HCT116 (cell line): ENCODE data around the gene TFB1M. TPM values are rescaled to one million over a fixed set of nuclear protein-coding genes. Genes with fewer than 3 reads are reported as not detected.

Experiments
- ATAC-seq: fragments of 200-7000 bp; cut with Tn5 transposase; 2 replicates; pipeline ENCODE4 v1.9.1; 2020; ENCODE audit warnings: mild to moderate bottlenecking, moderate library complexity
- BruUV-seq: library from RNA; stranded (reverse); fragments of 400-500 nt; replicated peaks from 2 replicates; lab custom pipeline; 2021; lab: Mats Ljungman, UMichigan
- CTCF ChIA-PET: fragments of 300-600 bp; sonication (Branson Sonifier 250); formaldehyde crosslinking; loops from one replicate; lab custom pipeline; 2021; ENCODE audit warnings: antibody characterized with exemption; lab: Charles Lee
- POLR2A ChIA-PET: fragments of 300-600, 350-600 bp; sonication (Branson Sonifier 250); formaldehyde crosslinking; loops from one replicate; lab custom pipeline; 2021; ENCODE audit warnings: antibody characterized with exemption; lab: Charles Lee
- RAD21 ChIA-PET, 2 experiments: fragments of 300-600 bp; sonication (Branson Sonifier 250); formaldehyde crosslinking; loops; one replicate each; lab custom pipeline; 2023; ENCODE audit warnings: low total read pairs in 2 of 2; ENCODE audit not compliant: uncharacterized antibody in 2 of 2, unreplicated experiment in 2 of 2, low non-redundant PET in 1 of 2; lab: Charles Lee
- DNase-seq: peaks from one replicate; pipeline ENCODE4 v3.0.0-alpha.2; 2010; ENCODE audit warnings: low read depth, low spot score
- H2AFZ ChIP-seq: fragments of 200-600 bp; shearing (Covaris generic), sonication (generic); 2 replicates; pipeline ENCODE4 v1.6.1; 2017; ENCODE audit warnings: low read depth, mixed run types, mixed read lengths, antibody characterized with exemption, low read length; ENCODE audit not compliant: poor library complexity, severe bottlenecking
- H3K27ac ChIP-seq: 2 replicates; pipeline ENCODE4 v1.5.1; 2012; ENCODE audit warnings: low read depth, low read length
- H3K27me3 ChIP-seq: fragments of 200-600 bp; sonication (generic); 2 replicates; pipeline ENCODE4 v1.6.1; 2016; ENCODE audit warnings: mixed run types, low read length, mixed read lengths; ENCODE audit not compliant: insufficient read depth
- H3K36me3 ChIP-seq, 2 experiments: fragments of 200-500 bp in 1 of 2; fragments of 200-600 bp in 1 of 2; sonication (Bioruptor generic) in 1 of 2; sonication (generic) in 1 of 2; 2 replicates each; pipeline versions ENCODE4 v1.5.1 to v1.6.1; 2014 to 2016; ENCODE audit warnings: low read length in 2 of 2, inconsistent platforms in 1 of 2, mixed read lengths in 1 of 2, mixed run types in 1 of 2; ENCODE audit not compliant: insufficient read depth in 2 of 2, control insufficient read depth in 1 of 2
- H3K4me1 ChIP-seq, 2 experiments: fragments of 200-600 bp in 1 of 2; sonication (generic) in 1 of 2; 2 replicates each; pipeline versions ENCODE4 v1.5.1 to v1.6.1; 2012 to 2017; ENCODE audit warnings: low read length in 2 of 2, inconsistent platforms in 1 of 2, mild to moderate bottlenecking in 1 of 2, mixed read lengths in 1 of 2, mixed run types in 1 of 2, moderate library complexity in 1 of 2; ENCODE audit not compliant: insufficient read depth in 2 of 2, control insufficient read depth in 1 of 2
- H3K4me2 ChIP-seq: fragments of 200-600 bp; sonication (generic); 2 replicates; pipeline ENCODE4 v1.6.1; 2017; ENCODE audit warnings: mixed run types, low read length, mixed read lengths
- H3K4me3 ChIP-seq, 2 experiments: fragments of 200-600 bp in 1 of 2; sonication (generic) in 1 of 2; replicated peaks in 1 of 2; 2 replicates each; pipeline ENCODE4 v1.5.1; 2011 to 2016; ENCODE audit warnings: low read length in 2 of 2, control low read depth in 1 of 2, low read depth in 1 of 2, mild to moderate bottlenecking in 1 of 2, mixed read lengths in 1 of 2, mixed run types in 1 of 2
- H3K79me2 ChIP-seq: fragments of 200-600 bp; sonication (generic); 2 replicates; pipeline ENCODE4 v1.6.1; 2017; ENCODE audit warnings: mild to moderate bottlenecking, mixed run types, low read length, moderate library complexity, mixed read lengths; ENCODE audit not compliant: insufficient read depth
- H3K9ac ChIP-seq: fragments of 200-600 bp; sonication (generic); 2 replicates; pipeline ENCODE4 v1.6.1; 2016; ENCODE audit warnings: low read length, mixed read lengths
- H3K9me2 ChIP-seq: fragments of 200-600 bp; sonication (generic), shearing (Covaris generic); 2 replicates; pipeline ENCODE4 v1.6.1; 2017; ENCODE audit warnings: mixed run types, mild to moderate bottlenecking, moderate library complexity; ENCODE audit not compliant: insufficient read depth
- H3K9me3 ChIP-seq, 2 experiments: fragments of 200-500 bp in 1 of 2; fragments of 200-600 bp in 1 of 2; sonication (Bioruptor generic) in 1 of 2; sonication (generic) in 1 of 2; 2 replicates each; pipeline ENCODE4 v1.6.1; 2014 to 2017; ENCODE audit warnings: low read length in 2 of 2, mixed read lengths in 2 of 2, inconsistent platforms in 1 of 2, low read depth in 1 of 2, mild to moderate bottlenecking in 1 of 2, mixed run types in 1 of 2, moderate library complexity in 1 of 2; ENCODE audit not compliant: control insufficient read depth in 1 of 2, insufficient read depth in 1 of 2
- H4K20me1 ChIP-seq: fragments of 200-600 bp; sonication (generic), shearing (Covaris generic); 2 replicates; pipeline ENCODE4 v1.6.1; 2017; ENCODE audit warnings: mixed run types, mild to moderate bottlenecking, moderate library complexity; ENCODE audit not compliant: insufficient read depth
- CEBPB ChIP-seq: IDR thresholded peaks from 2 replicates; pipeline ENCODE4 v1.6.1; 2012; ENCODE audit warnings: low read depth
- EGR1 ChIP-seq: IDR thresholded peaks from 2 replicates; pipeline ENCODE4 v1.6.1; 2012; ENCODE audit warnings: low read depth
- ELF1 ChIP-seq: IDR thresholded peaks from 2 replicates; pipeline ENCODE4 v1.6.1; 2012; ENCODE audit warnings: low read depth, borderline replicate concordance
- EZH2 ChIP-seq: fragments of 200-600 bp; sonication (generic); IDR thresholded peaks from 2 replicates; pipeline ENCODE4 v1.6.1; 2017; ENCODE audit warnings: antibody characterized with exemption, mixed run types
- EZH2phosphoT487 ChIP-seq: fragments of 200-600 bp; IDR thresholded peaks from 2 replicates; pipeline ENCODE4 v1.6.1; 2018; ENCODE audit warnings: antibody characterized with exemption, borderline replicate concordance
- FOSL1 ChIP-seq: IDR thresholded peaks from 2 replicates; pipeline ENCODE4 v1.6.1; 2012; ENCODE audit warnings: low read depth
- JUND ChIP-seq: IDR thresholded peaks from 2 replicates; pipeline ENCODE4 v1.6.1; 2012
- SIN3A ChIP-seq: IDR thresholded peaks from 2 replicates; pipeline ENCODE4 v1.6.1; 2012; ENCODE audit warnings: low read depth
- SP1 ChIP-seq: IDR thresholded peaks from 2 replicates; pipeline ENCODE4 v1.6.1; 2012; ENCODE audit warnings: low read depth
- YY1 ChIP-seq: IDR thresholded peaks from 2 replicates; pipeline ENCODE4 v1.6.1; 2011; ENCODE audit warnings: low read length, low read depth, moderate library complexity, mild to moderate bottlenecking; ENCODE audit not compliant: insufficient replicate concordance; ENCODE audit errors: extremely low read depth
- intact Hi-C: fragments of 100-400 bp; cut with micrococcal nuclease; formaldehyde crosslinking; loops from 2 replicates; pipeline ENCODE4 v1.10.0; 2022
- total RNA-seq: library from RNA; stranded (reverse); gene quantifications from one replicate; pipeline ENCODE4 v1.2.1, GENCODE V29; 2021; ENCODE audit not compliant: unreplicated experiment
- TF ChIP-seq, protein P1 (sequence below): IDR thresholded peaks from 2 replicates; pipeline ENCODE4 v1.6.1; 2011; ENCODE audit warnings: mild to moderate bottlenecking, low read length, moderate library complexity; ENCODE audit not compliant: insufficient replicate concordance; ENCODE audit errors: extremely low read depth
- TF ChIP-seq, protein P2 (sequence below): IDR thresholded peaks from 2 replicates; pipeline ENCODE4 v1.6.1; 2012
- TF ChIP-seq, protein P3 (sequence below): IDR thresholded peaks from 2 replicates; pipeline ENCODE4 v1.6.1; 2012
- TF ChIP-seq, protein P4 (sequence below), 3 experiments: fragments of 200-600 bp in 1 of 3; sonication (generic) in 1 of 3; IDR thresholded peaks in 2 of 3; conservative IDR thresholded peaks in 1 of 3; 2 replicates each; pipeline ENCODE4 v1.5.1; 2012 to 2017; ENCODE audit warnings: low read depth in 2 of 3, low read length in 2 of 3, antibody characterized with exemption in 1 of 3, borderline replicate concordance in 1 of 3, control low read depth in 1 of 3, mild to moderate bottlenecking in 1 of 3, mixed read lengths in 1 of 3, mixed run types in 1 of 3, moderate library complexity in 1 of 3; ENCODE audit not compliant: insufficient read depth in 1 of 3

The TFB1M gene
- total RNA-seq, 1 experiment from 2014 or later, result 43.8 TPM

DNA sequence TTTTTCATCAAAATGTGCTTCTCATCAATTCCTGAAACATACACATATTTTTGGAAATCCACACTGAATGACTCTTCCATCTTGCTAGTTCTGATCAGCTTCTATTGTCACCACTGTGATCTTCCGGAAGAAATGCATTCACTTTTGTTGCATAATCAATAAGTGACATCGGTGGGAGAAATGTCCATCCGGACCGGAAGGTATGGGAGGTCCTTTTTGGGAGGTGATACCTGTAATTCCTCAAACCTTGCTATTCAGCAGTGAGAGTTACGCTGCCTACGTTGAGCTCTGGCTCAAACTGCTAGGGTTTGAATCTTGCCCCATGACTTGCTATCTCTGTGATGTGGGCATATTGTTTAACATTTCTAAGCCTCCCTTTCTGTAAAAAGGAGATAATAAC, 16.6 kb upstream of the TFB1M start:
- RAD21 ChIA-PET, result no interaction called here
- CTCF ChIA-PET, result no interaction called here
- no peak overlapping the region for H2AFZ ChIP-seq
- TF ChIP-seq YY1, result no peak
- no peak for TF ChIP-seq EZH2phosphoT487
- TF ChIP-seq EGR1, result no peak
- no peak for TF ChIP-seq SP1
- TF ChIP-seq EZH2, result no peak
- no peak for TF ChIP-seq CEBPB
- ATAC-seq, result no peak
- no peaks in the 10 kb centered on the region for H3K9me2 ChIP-seq
- H4K20me1 ChIP-seq, result no peaks in the 10 kb centered on the region
- BruUV-seq, result no TSS peak
- H3K4me2 ChIP-seq, result no peak overlapping the region
- no peaks in the 10 kb centered on the region for H3K36me3 ChIP-seq
- POLR2A ChIA-PET, result no interaction called here
- no peak overlapping the region for H3K9ac ChIP-seq
- no peaks in the 10 kb centered on the region for H3K79me2 ChIP-seq
- no peaks in the 10 kb centered on the region for H3K4me1 ChIP-seq
- H3K4me3 ChIP-seq, result no peak overlapping the region
- intact Hi-C loops, result no loop called here
- no peaks in the 10 kb centered on the region for H3K27me3 ChIP-seq
- no peak for DNase-seq
- no peak overlapping the region for H3K27ac ChIP-seq
- H3K9me3 ChIP-seq, result no peaks in the 10 kb centered on the region

DNA sequence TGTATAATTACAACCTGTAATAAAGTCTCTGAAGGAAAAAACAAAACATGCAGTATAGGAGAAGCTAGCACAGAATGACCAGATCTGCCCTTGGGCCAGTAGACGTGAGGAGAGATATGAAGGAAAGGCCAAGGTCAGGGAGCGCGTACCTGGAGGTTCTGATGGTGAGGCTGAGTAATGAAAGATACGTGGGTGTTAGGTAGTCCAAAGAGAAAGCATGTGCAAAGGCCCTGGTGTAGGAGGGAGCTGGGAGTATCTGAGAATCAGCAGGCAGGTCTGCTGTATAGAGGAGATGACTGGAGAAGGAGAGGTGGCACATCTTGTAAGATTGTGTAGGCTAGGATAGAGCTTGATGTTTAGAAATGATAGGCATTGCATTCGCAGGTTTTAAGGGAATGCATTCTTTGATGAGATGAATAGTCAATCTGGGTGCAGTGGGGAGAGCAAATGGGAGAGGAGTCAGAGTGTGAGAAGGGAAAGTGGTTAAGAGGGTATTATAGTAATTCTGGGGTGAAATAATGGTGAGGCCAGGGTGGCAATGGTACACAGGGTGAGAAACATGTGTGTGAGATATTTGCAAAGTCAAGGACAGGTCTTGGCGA, 15.9 kb upstream of the TFB1M start:
- Histone ChIP-seq H2AFZ (no peak overlapping the region), H3K36me3 (no peaks in the 10 kb centered on the region)
- intact Hi-C loops, result no loop called here
- no peak for TF ChIP-seq JUND
- no peak for TF ChIP-seq SIN3A
- TF ChIP-seq, protein P1, sequence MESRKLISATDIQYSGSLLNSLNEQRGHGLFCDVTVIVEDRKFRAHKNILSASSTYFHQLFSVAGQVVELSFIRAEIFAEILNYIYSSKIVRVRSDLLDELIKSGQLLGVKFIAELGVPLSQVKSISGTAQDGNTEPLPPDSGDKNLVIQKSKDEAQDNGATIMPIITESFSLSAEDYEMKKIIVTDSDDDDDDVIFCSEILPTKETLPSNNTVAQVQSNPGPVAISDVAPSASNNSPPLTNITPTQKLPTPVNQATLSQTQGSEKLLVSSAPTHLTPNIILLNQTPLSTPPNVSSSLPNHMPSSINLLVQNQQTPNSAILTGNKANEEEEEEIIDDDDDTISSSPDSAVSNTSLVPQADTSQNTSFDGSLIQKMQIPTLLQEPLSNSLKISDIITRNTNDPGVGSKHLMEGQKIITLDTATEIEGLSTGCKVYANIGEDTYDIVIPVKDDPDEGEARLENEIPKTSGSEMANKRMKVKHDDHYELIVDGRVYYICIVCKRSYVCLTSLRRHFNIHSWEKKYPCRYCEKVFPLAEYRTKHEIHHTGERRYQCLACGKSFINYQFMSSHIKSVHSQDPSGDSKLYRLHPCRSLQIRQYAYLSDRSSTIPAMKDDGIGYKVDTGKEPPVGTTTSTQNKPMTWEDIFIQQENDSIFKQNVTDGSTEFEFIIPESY, result no peak
- no peak for TF ChIP-seq ELF1
- TF ChIP-seq, protein P2, sequence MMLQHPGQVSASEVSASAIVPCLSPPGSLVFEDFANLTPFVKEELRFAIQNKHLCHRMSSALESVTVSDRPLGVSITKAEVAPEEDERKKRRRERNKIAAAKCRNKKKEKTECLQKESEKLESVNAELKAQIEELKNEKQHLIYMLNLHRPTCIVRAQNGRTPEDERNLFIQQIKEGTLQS, result no peak
- TF ChIP-seq, protein P3, sequence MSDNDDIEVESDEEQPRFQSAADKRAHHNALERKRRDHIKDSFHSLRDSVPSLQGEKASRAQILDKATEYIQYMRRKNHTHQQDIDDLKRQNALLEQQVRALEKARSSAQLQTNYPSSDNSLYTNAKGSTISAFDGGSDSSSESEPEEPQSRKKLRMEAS, result no peak
- no peak for TF ChIP-seq EZH2phosphoT487
- TF ChIP-seq FOSL1, result no peak
- TF ChIP-seq CEBPB, result no peak
- TF ChIP-seq, protein P4, sequence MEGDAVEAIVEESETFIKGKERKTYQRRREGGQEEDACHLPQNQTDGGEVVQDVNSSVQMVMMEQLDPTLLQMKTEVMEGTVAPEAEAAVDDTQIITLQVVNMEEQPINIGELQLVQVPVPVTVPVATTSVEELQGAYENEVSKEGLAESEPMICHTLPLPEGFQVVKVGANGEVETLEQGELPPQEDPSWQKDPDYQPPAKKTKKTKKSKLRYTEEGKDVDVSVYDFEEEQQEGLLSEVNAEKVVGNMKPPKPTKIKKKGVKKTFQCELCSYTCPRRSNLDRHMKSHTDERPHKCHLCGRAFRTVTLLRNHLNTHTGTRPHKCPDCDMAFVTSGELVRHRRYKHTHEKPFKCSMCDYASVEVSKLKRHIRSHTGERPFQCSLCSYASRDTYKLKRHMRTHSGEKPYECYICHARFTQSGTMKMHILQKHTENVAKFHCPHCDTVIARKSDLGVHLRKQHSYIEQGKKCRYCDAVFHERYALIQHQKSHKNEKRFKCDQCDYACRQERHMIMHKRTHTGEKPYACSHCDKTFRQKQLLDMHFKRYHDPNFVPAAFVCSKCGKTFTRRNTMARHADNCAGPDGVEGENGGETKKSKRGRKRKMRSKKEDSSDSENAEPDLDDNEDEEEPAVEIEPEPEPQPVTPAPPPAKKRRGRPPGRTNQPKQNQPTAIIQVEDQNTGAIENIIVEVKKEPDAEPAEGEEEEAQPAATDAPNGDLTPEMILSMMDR (IDR thresholded peaks at IDR 0.05 in 2 of 3, conservative IDR thresholded peaks at IDR 0.05 in 1 of 3; ENCODE audit: borderline replicate concordance in 1 of 3, insufficient read depth in 1 of 3, low read depth in 2 of 3, low read length in 2 of 3), result no peak
- TF ChIP-seq, all 23 proteins: peak for 0
- H3K27ac ChIP-seq, result no peak overlapping the region
- ChIA-PET CTCF (interaction anchor here (0.9 kb wide), 1 partner anchor 380 kb away, joined by 3 read pairs; no protein-coding TSS in a partner anchor), RAD21 (interaction anchor here in 1 of 2 experiments (0.7 kb wide), 1 partner anchor 181 kb away, joined by 6 read pairs; no protein-coding TSS in a partner anchor), POLR2A (no interaction called here)
- no peaks in the 10 kb centered on the region for H4K20me1 ChIP-seq
- H3K79me2 ChIP-seq, result no peaks in the 10 kb centered on the region
- no peak for ATAC-seq
- no peaks in the 10 kb centered on the region for H3K9me3 ChIP-seq
- no TSS peak for BruUV-seq
- no peaks in the 10 kb centered on the region for H3K9me2 ChIP-seq
- H3K4me1 ChIP-seq, result no peaks in the 10 kb centered on the region
- H3K4me2 ChIP-seq, result no peak overlapping the region
- no peak overlapping the region for H3K9ac ChIP-seq
- no peaks in the 10 kb centered on the region for H3K27me3 ChIP-seq
- DNase-seq, result no peak
- H3K4me3 ChIP-seq, result no peak overlapping the region
